Liver (tissue), 9 donors: ENCODE measurements around the gene WHRN. TPM values are rescaled to one million over a fixed set of nuclear protein-coding genes. Genes with fewer than 3 reads are reported as not detected.
A peak's percentile ranks its signal among the peaks of the same experiment; 100 is the strongest.

Experiments
- DNase-seq: peaks from one replicate; pipeline ENCODE4 v3.0.0-alpha.2; 2017; ENCODE audit warnings: low spot score
- H3K27ac ChIP-seq, 2 donors: one replicate each; pipeline ENCODE4 v1.7.0; 2013; ENCODE audit warnings: inconsistent platforms in 2 of 2, low read length in 2 of 2, control low read depth in 1 of 2, low read depth in 1 of 2, mild to moderate bottlenecking in 1 of 2
- H3K27me3 ChIP-seq, 4 donors: one replicate each; pipeline versions ENCODE4 v1.6.1 to v1.7.0; 2013; ENCODE audit warnings: low read length in 3 of 4, inconsistent platforms in 1 of 4, mild to moderate bottlenecking in 1 of 4, moderate library complexity in 1 of 4; ENCODE audit not compliant: control insufficient read depth in 4 of 4, insufficient read depth in 4 of 4
- H3K36me3 ChIP-seq, 4 donors: one replicate each; pipeline versions ENCODE4 v1.6.1 to v1.7.0; 2013; ENCODE audit warnings: low read length in 3 of 4, mild to moderate bottlenecking in 3 of 4, low read depth in 1 of 4, moderate library complexity in 1 of 4; ENCODE audit not compliant: control insufficient read depth in 4 of 4, insufficient read depth in 3 of 4
- H3K4me1 ChIP-seq, 4 donors: one replicate each; pipeline versions ENCODE4 v1.6.1 to v1.7.0; 2013; ENCODE audit warnings: low read length in 3 of 4, mild to moderate bottlenecking in 3 of 4, moderate library complexity in 1 of 4; ENCODE audit not compliant: control insufficient read depth in 4 of 4, insufficient read depth in 4 of 4
- H3K4me3 ChIP-seq, 3 donors: one replicate each; pipeline versions ENCODE4 v1.6.1 to v1.7.0; 2013; ENCODE audit warnings: low read length in 3 of 3, control low read depth in 1 of 3, low read depth in 1 of 3, mild to moderate bottlenecking in 1 of 3
- H3K9ac ChIP-seq, 2 donors: one replicate each; pipeline ENCODE4 v1.7.0; 2013; ENCODE audit warnings: low read length in 2 of 2, mild to moderate bottlenecking in 2 of 2, moderate library complexity in 2 of 2, control low read depth in 1 of 2, low read depth in 1 of 2
- H3K9me3 ChIP-seq, 4 donors: one replicate each; pipeline versions ENCODE4 v1.6.1 to v1.7.0; 2013; ENCODE audit warnings: low read length in 3 of 4; ENCODE audit not compliant: control insufficient read depth in 4 of 4
- CTCF ChIP-seq: fragments of 150-350 bp; IDR thresholded peaks from 2 replicates; pipeline ENCODE4 v1.5.1; 2017; ENCODE audit warnings: improper control_type of control experiment, low read depth, low read length; ENCODE audit not compliant: missing input control
- EGR1 ChIP-seq, 2 donors: IDR thresholded peaks; 2 replicates each; pipeline ENCODE4 v1.6.1; 2016 to 2018; ENCODE audit warnings: antibody characterized with exemption in 2 of 2, low read depth in 2 of 2
- FOXA1 ChIP-seq: IDR thresholded peaks from 2 replicates; pipeline ENCODE4 v1.6.1; 2016; ENCODE audit warnings: antibody characterized with exemption
- FOXA2 ChIP-seq: IDR thresholded peaks from 2 replicates; pipeline ENCODE4 v1.6.1; 2016; ENCODE audit warnings: antibody characterized with exemption
- GABPA ChIP-seq, 2 donors: IDR thresholded peaks in 1 of 2; conservative IDR thresholded peaks in 1 of 2; 2 replicates each; pipeline ENCODE4 v1.6.1; 2016; ENCODE audit warnings: antibody characterized with exemption in 2 of 2, mild to moderate bottlenecking in 1 of 2, moderate library complexity in 1 of 2
- HNF4A ChIP-seq, 2 donors: conservative IDR thresholded peaks; 2 replicates each; pipeline ENCODE4 v1.6.1; 2016; ENCODE audit warnings: antibody characterized with exemption in 2 of 2, mild to moderate bottlenecking in 2 of 2
- HNF4G ChIP-seq: IDR thresholded peaks from 2 replicates; pipeline ENCODE4 v1.6.1; 2016; ENCODE audit warnings: antibody characterized with exemption
- JUND ChIP-seq, 2 donors: IDR thresholded peaks; 2 replicates each; pipeline ENCODE4 v1.6.1; 2016; ENCODE audit warnings: antibody characterized with exemption in 2 of 2
- MAX ChIP-seq: IDR thresholded peaks from 2 replicates; pipeline ENCODE4 v1.6.1; 2016; ENCODE audit warnings: antibody characterized with exemption
- NR2F2 ChIP-seq: IDR thresholded peaks from 2 replicates; pipeline ENCODE4 v1.6.1; 2016; ENCODE audit warnings: antibody characterized with exemption
- RAD21 ChIP-seq, 2 donors: IDR thresholded peaks; 2 replicates each; pipeline ENCODE4 v1.6.1; 2016; ENCODE audit warnings: antibody characterized with exemption in 2 of 2, mild to moderate bottlenecking in 2 of 2
- RXRA ChIP-seq, 2 donors: IDR thresholded peaks; 2 replicates each; pipeline ENCODE4 v1.6.1; 2017 to 2018; ENCODE audit warnings: antibody characterized with exemption in 2 of 2, mild to moderate bottlenecking in 1 of 2
- SP1 ChIP-seq: IDR thresholded peaks from 2 replicates; pipeline ENCODE4 v1.6.1; 2018; ENCODE audit warnings: antibody characterized with exemption, mild to moderate bottlenecking
- TAF1 ChIP-seq: conservative IDR thresholded peaks from 2 replicates; pipeline ENCODE4 v1.6.1; 2016; ENCODE audit warnings: antibody characterized with exemption, mild to moderate bottlenecking
- YY1 ChIP-seq: IDR thresholded peaks from 2 replicates; pipeline ENCODE4 v1.6.1; 2016; ENCODE audit warnings: antibody characterized with exemption, mild to moderate bottlenecking
- WGBS: extraction: QIAGEN DNeasy Blood & Tissue Kit; methylation state at CpG from one replicate; pipeline ENCODE4 v1.1.7; 2013; 5-methylcytosine and 5-hydroxymethylcytosine counted together
- polyA plus RNA-seq, 2 donors: library from polyadenylated mRNA; stranded (reverse) in 1 of 2; unstranded in 1 of 2; fragments of 200-250 nt in 1 of 2; fragments of >200 nt in 1 of 2; fragmentation: Nextera tagmentation in 1 of 2; extraction: Ambion mirVana in 1 of 2; gene quantifications; one replicate each; pipeline versions ENCODE4 v1.2.1 to v1.2.3, GENCODE V29; 2013 to 2015
- total RNA-seq, 2 donors: library from RNA; depleted of rRNA; stranded (reverse); fragments of >200 nt; gene quantifications; one replicate each; pipeline ENCODE4 v1.2.3, GENCODE V29; 2014
- TF ChIP-seq, protein P1 (sequence below): IDR thresholded peaks from 2 replicates; pipeline ENCODE4 v1.6.1; 2016; ENCODE audit warnings: antibody characterized with exemption
- TF ChIP-seq, protein P2 (sequence below): IDR thresholded peaks from 2 replicates; pipeline ENCODE4 v1.6.1; 2016; ENCODE audit warnings: antibody characterized with exemption
- TF ChIP-seq, protein P3 (sequence below): IDR thresholded peaks from 2 replicates; pipeline ENCODE4 v1.6.1; 2016; ENCODE audit warnings: antibody characterized with exemption, mild to moderate bottlenecking
- donor health status: healthy.
- donor health status: healthy.
- donor health status: healthy.
- donor health status: healthy.
- donor health status: healthy.

Gene WHRN
- total and polyA plus RNA-seq, 4 donors, result 0.42 to 1.9 (median 0.88) TPM

DNA sequence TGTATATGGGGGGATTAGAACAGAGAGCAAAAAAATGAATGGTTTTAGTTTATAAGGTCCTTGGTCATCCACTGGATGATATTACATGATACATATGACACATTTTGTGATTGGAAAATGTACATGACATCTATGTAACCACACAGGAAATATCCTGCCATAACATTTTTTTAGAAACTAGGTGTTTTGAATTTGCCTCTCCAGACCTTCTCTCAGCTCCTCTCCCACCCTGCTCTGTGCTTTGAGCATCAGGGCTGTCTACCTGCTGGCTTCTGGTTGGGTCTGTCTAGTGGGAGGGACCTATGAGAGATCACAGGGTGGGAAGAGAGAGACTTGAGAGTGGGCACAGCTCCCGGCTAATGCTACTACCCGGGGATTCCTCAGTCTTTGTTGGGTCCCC lies 141.8 kb downstream of the WHRN start:
- no peaks in the 10 kb centered on the region for H3K9me3 ChIP-seq
- no peak overlapping the region for H3K4me3 ChIP-seq
- DNase-seq, result no peak
- H3K27me3 ChIP-seq, result no peaks in the 10 kb centered on the region
- peaks cover 9 to 46% (median 35%) of the 10 kb centered on the region in 4 donors for H3K36me3 ChIP-seq
- TF ChIP-seq TAF1 (no peak), FOXA1 (no peak), NR2F2 (no peak), EGR1 (IDR thresholded peaks at IDR 0.05; ENCODE audit: low read depth in 2 of 2) (no peak), SP1 (no peak), CTCF (no peak), YY1 (no peak), FOXA2 (no peak), RXRA (IDR thresholded peaks at IDR 0.05) (no peak), MAX (no peak), HNF4G (no peak), JUND (IDR thresholded peaks at IDR 0.05) (no peak), GABPA (IDR thresholded peaks at IDR 0.05 in 1 of 2, conservative IDR thresholded peaks at IDR 0.05 in 1 of 2) (no peak), RAD21 (IDR thresholded peaks at IDR 0.05) (no peak), HNF4A (conservative IDR thresholded peaks at IDR 0.05) (no peak)
- TF ChIP-seq, protein P1, sequence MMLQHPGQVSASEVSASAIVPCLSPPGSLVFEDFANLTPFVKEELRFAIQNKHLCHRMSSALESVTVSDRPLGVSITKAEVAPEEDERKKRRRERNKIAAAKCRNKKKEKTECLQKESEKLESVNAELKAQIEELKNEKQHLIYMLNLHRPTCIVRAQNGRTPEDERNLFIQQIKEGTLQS, result no peak
- TF ChIP-seq, protein P2, sequence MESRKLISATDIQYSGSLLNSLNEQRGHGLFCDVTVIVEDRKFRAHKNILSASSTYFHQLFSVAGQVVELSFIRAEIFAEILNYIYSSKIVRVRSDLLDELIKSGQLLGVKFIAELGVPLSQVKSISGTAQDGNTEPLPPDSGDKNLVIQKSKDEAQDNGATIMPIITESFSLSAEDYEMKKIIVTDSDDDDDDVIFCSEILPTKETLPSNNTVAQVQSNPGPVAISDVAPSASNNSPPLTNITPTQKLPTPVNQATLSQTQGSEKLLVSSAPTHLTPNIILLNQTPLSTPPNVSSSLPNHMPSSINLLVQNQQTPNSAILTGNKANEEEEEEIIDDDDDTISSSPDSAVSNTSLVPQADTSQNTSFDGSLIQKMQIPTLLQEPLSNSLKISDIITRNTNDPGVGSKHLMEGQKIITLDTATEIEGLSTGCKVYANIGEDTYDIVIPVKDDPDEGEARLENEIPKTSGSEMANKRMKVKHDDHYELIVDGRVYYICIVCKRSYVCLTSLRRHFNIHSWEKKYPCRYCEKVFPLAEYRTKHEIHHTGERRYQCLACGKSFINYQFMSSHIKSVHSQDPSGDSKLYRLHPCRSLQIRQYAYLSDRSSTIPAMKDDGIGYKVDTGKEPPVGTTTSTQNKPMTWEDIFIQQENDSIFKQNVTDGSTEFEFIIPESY, result no peak
- TF ChIP-seq, protein P3, sequence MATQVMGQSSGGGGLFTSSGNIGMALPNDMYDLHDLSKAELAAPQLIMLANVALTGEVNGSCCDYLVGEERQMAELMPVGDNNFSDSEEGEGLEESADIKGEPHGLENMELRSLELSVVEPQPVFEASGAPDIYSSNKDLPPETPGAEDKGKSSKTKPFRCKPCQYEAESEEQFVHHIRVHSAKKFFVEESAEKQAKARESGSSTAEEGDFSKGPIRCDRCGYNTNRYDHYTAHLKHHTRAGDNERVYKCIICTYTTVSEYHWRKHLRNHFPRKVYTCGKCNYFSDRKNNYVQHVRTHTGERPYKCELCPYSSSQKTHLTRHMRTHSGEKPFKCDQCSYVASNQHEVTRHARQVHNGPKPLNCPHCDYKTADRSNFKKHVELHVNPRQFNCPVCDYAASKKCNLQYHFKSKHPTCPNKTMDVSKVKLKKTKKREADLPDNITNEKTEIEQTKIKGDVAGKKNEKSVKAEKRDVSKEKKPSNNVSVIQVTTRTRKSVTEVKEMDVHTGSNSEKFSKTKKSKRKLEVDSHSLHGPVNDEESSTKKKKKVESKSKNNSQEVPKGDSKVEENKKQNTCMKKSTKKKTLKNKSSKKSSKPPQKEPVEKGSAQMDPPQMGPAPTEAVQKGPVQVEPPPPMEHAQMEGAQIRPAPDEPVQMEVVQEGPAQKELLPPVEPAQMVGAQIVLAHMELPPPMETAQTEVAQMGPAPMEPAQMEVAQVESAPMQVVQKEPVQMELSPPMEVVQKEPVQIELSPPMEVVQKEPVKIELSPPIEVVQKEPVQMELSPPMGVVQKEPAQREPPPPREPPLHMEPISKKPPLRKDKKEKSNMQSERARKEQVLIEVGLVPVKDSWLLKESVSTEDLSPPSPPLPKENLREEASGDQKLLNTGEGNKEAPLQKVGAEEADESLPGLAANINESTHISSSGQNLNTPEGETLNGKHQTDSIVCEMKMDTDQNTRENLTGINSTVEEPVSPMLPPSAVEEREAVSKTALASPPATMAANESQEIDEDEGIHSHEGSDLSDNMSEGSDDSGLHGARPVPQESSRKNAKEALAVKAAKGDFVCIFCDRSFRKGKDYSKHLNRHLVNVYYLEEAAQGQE, result no peak
- H3K4me1 ChIP-seq, result peaks cover 0 to 31% (median 30%) of the 10 kb centered on the region in 4 donors
- H3K9ac ChIP-seq, result no peak overlapping the region
- H3K27ac ChIP-seq, result peak overlapping the region; percentile 63 to 82
- WGBS, result 93% methylated on average over 2 of the region's 2 CpGs
